Measurements from ENCODE around the gene ZSCAN22.

ZSCAN22 gene

DNA sequence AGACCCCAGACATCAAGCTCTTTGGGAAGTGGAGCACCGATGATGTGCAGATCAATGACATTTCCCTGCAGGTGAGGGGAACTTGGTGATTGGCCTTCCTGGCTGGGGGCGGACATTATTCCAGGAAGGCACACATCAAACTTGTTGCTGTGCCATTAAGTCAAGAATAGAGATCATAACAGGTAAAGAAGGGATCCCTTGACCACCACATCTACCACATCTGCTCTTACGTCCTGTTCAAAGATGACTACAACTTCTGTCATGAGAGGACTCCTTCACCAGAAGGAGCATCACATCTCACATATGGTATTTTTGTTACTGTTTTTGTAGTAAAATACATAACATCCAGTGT, 61.4 kb downstream of the ZSCAN22 start:
- H3K27ac ChIP-seq: peak overlapping the region; percentile 100
- TF ChIP-seq, protein P1, sequence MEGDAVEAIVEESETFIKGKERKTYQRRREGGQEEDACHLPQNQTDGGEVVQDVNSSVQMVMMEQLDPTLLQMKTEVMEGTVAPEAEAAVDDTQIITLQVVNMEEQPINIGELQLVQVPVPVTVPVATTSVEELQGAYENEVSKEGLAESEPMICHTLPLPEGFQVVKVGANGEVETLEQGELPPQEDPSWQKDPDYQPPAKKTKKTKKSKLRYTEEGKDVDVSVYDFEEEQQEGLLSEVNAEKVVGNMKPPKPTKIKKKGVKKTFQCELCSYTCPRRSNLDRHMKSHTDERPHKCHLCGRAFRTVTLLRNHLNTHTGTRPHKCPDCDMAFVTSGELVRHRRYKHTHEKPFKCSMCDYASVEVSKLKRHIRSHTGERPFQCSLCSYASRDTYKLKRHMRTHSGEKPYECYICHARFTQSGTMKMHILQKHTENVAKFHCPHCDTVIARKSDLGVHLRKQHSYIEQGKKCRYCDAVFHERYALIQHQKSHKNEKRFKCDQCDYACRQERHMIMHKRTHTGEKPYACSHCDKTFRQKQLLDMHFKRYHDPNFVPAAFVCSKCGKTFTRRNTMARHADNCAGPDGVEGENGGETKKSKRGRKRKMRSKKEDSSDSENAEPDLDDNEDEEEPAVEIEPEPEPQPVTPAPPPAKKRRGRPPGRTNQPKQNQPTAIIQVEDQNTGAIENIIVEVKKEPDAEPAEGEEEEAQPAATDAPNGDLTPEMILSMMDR (conservative IDR thresholded peaks at IDR 0.05): no peak

Measured in VCaP (cell line).